ENCODE results near the gene ZNF324B. TPM values are rescaled to one million over a fixed set of nuclear protein-coding genes. Genes with fewer than 3 reads are reported as not detected.
"Not testable (repeated sequence)": the region's sequence is repeated elsewhere in the genome, so short reads cannot be mapped to it uniquely, and the experiment has no call there.

Gene ZNF324B
- 5.2 TPM for polyA plus RNA-seq
- long read RNA-seq, donor 1, partial matches to known transcripts: 0 of 1 reads
- long read RNA-seq, donor 1, other reads (novel, unspliced or antisense): 0 of 1 reads
- long read RNA-seq, donor 2: 0 reads
- long read RNA-seq, donor 3, partial matches to known transcripts: 0 of 1 reads
- long read RNA-seq, donor 3, other reads (novel, unspliced or antisense): 0 of 1 reads
- long read RNA-seq, donor 4: 0 reads
- long read RNA-seq, donor 5: 0 reads
- long read RNA-seq, donor 6, partial matches to known transcripts: 0 of 2 reads
- long read RNA-seq, donor 6, other reads (novel, unspliced or antisense): 0 of 2 reads
- long read RNA-seq, donor 7: 0 reads
- long read RNA-seq, donor 8, partial matches to known transcripts: 0 of 1 reads
- long read RNA-seq, donor 8, other reads (novel, unspliced or antisense): 0 of 1 reads
- long read RNA-seq, donor 9, partial matches to known transcripts: 0 of 1 reads
- long read RNA-seq, donor 9, other reads (novel, unspliced or antisense): 0 of 1 reads
- long read RNA-seq, donor 10, partial matches to known transcripts: 0 of 1 reads
- long read RNA-seq, donor 10, other reads (novel, unspliced or antisense): 0 of 1 reads
- long read RNA-seq, donor 11, partial matches to known transcripts: 0 of 2 reads
- long read RNA-seq, donor 11, other reads (novel, unspliced or antisense): 0 of 2 reads

DNA sequence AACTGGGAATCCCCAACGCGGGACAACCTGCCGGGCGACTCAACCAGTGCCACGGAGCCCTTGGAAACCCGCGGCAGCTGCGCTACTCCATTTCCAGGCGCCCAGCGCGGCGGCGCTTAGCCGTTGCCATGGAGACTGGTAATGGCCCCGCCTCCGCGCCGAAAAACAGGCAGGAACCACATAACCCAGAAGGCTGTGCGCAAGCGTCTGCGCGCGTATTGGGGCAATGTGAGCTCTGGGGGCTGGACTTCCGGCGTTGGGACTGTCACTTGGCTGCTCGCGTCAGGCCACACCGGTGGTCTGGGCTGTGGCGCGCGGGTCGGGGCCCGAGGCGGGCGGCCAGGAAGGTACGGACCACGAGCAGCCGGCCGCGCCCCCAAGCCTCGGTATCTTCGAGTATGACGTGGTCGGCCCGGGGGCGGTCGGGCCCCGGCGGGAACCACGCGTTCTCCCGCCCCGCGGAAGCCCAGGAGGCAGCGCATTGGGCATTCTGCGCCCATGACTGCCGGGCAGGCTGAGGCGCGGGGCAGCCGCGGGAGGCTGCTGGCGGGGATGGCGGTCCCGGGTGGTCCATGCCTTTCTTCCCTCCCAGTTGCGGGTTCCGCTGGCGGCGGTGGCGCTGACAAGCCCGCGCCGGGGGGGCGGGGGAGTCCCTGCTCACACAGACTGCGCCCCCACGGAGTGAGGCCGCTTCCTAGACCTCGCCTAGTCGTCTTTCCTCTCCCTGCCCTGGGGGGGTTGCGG, at the start of gene ZNF324B:
TSS of gene ZNF324B (plus strand) at position 265 of the 744 bp plus-strand sequence. CDS start 2,080 bp downstream, outside the sequence.
- Histone ChIP-seq H3K4me1 (ENCODE audit: control insufficient read depth, insufficient read depth, low read length) (peaks cover 5% of the 10 kb centered on the region), H3K9me3 (ENCODE audit: control insufficient read depth, low read depth, low read length) (no peaks in the 10 kb centered on the region), H3K27ac (ENCODE audit: low read length) (no peak within 1 kb of the TSS), H3K36me3 (ENCODE audit: control insufficient read depth, insufficient read depth, low read length) (peaks cover 13% of the 10 kb centered on the region), H3K27me3 (ENCODE audit: control insufficient read depth, insufficient read depth, low read length) (peaks cover 3% of the 10 kb centered on the region), H3K4me3 (ENCODE audit: low read length) (peak within 1 kb of the TSS; percentile 70)
- WGBS (ENCODE audit: insufficient coverage, low lambda C conversion rate): no CpG with 5 or more reads among the region's 79 CpGs
- peak; percentile 95 to 97 for DNase-seq

DNA sequence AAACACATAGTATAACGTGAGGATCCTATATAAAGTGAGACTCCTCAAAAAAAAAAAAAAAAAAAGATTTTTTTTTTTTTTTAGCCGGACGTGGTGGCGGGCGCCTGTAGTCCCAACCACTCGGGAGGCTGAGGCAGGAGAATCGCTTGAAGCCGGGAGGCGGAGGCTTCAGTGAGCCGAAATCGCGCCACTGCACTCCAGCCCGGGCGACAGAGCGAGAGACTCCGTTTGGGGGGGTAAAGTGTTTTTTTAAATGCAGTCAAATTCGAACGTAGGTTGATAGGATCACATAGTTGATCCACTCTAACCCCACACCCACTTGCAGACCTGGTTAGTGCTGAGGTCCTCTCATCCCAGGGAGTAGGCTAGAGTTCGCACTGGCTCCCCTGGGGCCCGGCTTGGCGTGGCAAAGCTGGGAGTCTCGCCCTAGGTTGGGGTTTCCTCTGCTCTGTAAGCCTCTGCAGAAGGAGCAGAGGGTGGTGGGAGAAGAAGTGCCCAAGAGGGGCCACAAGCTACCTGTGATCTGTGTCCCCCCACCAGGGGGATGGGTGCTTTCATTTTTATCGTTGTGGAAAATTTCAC, 49.5 kb upstream of the ZNF324B start:
- peak overlapping the region; percentile 83 for H3K4me3 ChIP-seq (ENCODE audit: low read length)
- WGBS (ENCODE audit: insufficient coverage, low lambda C conversion rate): no CpG with 5 or more reads among the region's 23 CpGs
- peaks cover 15% of the 10 kb centered on the region for H3K27me3 ChIP-seq (ENCODE audit: control insufficient read depth, insufficient read depth, low read length)
- H3K36me3 ChIP-seq (ENCODE audit: control insufficient read depth, insufficient read depth, low read length): no peaks in the 10 kb centered on the region
- DNase-seq: peak in 1 of 2 donors; percentile 34
- no peaks in the 10 kb centered on the region for H3K9me3 ChIP-seq (ENCODE audit: control insufficient read depth, low read depth, low read length)
- H3K4me1 ChIP-seq (ENCODE audit: control insufficient read depth, insufficient read depth, low read length): peaks cover 16% of the 10 kb centered on the region
- peak overlapping the region; percentile 86 for H3K27ac ChIP-seq (ENCODE audit: low read length)

DNA sequence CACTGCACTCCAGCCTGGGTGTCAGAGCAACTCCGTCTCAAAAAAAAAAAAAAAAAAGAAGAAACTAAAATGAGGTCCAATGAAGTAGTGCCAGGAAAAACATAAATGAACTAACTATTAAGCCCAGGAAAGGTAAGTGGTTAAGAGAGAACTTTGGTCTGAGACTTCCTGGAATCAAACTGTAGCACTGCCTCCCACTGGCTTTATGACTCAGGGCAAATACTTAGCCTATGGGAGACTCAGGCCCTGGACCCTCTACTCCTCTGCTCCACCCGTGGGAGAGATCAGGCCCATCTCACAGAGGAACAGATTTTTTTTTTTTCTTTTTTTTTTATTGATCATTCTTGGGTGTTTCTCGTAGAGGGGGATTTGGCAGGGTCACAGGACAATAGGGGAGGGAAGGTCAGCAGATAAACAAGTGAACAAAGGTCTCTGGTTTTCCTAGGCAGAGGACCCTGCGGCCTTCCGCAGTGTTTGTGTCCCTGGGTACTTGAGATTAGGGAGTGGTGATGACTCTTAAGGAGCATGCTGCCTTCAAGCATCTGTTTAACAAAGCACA, 47.4 kb upstream of the ZNF324B start:
- not testable (repeated sequence) for H3K9me3 ChIP-seq (ENCODE audit: control insufficient read depth, low read depth, low read length); H3K27me3 ChIP-seq (ENCODE audit: control insufficient read depth, insufficient read depth, low read length); H3K4me3 ChIP-seq (ENCODE audit: low read length); H3K36me3 ChIP-seq (ENCODE audit: control insufficient read depth, insufficient read depth, low read length)
- peak; percentile 69 to 87 for DNase-seq
- peaks cover 16% of the 10 kb centered on the region for H3K4me1 ChIP-seq (ENCODE audit: control insufficient read depth, insufficient read depth, low read length)
- 40% methylated on average over 1 of the region's 5 CpGs for WGBS (ENCODE audit: insufficient coverage, low lambda C conversion rate)
- H3K27ac ChIP-seq (ENCODE audit: low read length): peak overlapping the region; percentile 17

DNA sequence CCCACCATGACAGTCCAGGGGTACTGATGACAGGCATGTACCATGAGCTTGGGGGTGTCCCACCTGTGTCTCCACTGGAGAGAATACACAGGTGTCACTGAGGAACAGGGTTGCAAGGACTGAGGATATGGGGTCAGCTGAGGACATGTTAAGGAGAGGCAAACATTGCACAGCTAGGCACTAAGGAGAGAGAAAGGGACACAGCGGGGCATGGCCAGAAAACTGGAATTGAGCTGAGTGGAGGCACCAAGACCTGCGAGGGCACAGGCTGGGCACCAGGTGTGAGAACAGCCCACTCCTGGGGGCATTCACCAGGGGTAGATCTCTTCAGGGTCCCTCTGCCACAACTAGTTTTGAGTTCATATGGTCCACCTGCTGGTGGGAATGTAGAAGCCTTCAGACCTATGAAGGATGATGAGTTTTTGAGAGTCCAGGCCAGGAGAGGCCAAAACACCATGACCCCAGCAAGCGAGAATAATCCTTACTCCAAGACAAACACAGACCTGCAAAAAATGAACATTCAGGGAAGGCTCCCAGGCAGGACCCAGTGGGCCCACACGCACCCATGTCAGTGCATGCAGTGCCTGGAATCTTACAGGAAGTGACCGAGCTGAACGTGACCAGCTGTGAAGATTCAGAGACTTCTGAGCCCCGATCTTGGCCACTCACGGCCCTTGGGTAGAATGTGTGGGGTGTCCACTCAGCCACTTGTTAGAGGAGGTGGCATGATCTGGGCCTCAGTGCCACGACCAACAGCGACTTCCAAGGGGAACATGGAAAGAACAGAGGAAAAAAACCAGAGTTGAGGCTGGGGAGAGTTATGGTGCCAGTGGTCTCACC, 44.4 kb upstream of the ZNF324B start:
- H3K4me1 ChIP-seq (ENCODE audit: control insufficient read depth, insufficient read depth, low read length): peaks cover 6% of the 10 kb centered on the region
- H3K4me3 ChIP-seq (ENCODE audit: low read length): peak overlapping the region; percentile 98
- WGBS (ENCODE audit: insufficient coverage, low lambda C conversion rate): no CpG with 5 or more reads among the region's 10 CpGs
- DNase-seq: peak in 1 of 2 donors; percentile 26
- H3K27ac ChIP-seq (ENCODE audit: low read length): no peak overlapping the region
- H3K36me3 ChIP-seq (ENCODE audit: control insufficient read depth, insufficient read depth, low read length): no peaks in the 10 kb centered on the region
- no peaks in the 10 kb centered on the region for H3K27me3 ChIP-seq (ENCODE audit: control insufficient read depth, insufficient read depth, low read length)
- H3K9me3 ChIP-seq (ENCODE audit: control insufficient read depth, low read depth, low read length): peaks cover 4% of the 10 kb centered on the region

DNA sequence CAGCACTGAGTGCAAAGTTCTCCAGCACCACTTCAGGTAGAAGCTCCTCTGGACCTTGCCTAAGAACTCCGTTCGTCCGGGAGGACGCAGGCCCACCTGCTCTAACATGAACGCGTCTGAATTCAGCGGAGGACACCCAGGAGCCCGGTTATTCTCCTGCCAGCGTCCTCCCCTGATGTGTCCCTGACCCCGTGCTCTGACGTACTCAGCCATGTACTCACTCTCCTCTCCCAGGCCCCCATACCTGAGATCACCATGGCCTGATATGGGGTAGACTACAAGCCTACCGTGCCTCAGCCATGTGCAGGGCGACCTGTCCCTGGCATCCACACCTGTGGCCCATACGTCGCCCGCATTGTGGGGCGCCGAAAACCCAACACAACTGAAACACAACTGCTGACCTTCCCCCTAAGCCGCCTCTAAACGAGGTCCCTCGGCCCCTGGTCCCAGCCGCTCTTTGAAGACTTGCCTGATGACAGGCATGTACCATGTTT, 43.7 kb upstream of the ZNF324B start:
- Histone ChIP-seq H3K27ac (ENCODE audit: low read length) (peak overlapping the region; percentile 86), H3K36me3 (ENCODE audit: control insufficient read depth, insufficient read depth, low read length) (no peaks in the 10 kb centered on the region), H3K9me3 (ENCODE audit: control insufficient read depth, low read depth, low read length) (peaks cover 4% of the 10 kb centered on the region), H3K27me3 (ENCODE audit: control insufficient read depth, insufficient read depth, low read length) (no peaks in the 10 kb centered on the region), H3K4me1 (ENCODE audit: control insufficient read depth, insufficient read depth, low read length) (peaks cover 4% of the 10 kb centered on the region), H3K4me3 (ENCODE audit: low read length) (peak overlapping the region; percentile 98)
- DNase-seq: peak in 1 of 2 donors; percentile 57
- no CpG with 5 or more reads among the region's 22 CpGs for whole genome bisulfite sequencing (ENCODE audit: insufficient coverage, low lambda C conversion rate)

DNA sequence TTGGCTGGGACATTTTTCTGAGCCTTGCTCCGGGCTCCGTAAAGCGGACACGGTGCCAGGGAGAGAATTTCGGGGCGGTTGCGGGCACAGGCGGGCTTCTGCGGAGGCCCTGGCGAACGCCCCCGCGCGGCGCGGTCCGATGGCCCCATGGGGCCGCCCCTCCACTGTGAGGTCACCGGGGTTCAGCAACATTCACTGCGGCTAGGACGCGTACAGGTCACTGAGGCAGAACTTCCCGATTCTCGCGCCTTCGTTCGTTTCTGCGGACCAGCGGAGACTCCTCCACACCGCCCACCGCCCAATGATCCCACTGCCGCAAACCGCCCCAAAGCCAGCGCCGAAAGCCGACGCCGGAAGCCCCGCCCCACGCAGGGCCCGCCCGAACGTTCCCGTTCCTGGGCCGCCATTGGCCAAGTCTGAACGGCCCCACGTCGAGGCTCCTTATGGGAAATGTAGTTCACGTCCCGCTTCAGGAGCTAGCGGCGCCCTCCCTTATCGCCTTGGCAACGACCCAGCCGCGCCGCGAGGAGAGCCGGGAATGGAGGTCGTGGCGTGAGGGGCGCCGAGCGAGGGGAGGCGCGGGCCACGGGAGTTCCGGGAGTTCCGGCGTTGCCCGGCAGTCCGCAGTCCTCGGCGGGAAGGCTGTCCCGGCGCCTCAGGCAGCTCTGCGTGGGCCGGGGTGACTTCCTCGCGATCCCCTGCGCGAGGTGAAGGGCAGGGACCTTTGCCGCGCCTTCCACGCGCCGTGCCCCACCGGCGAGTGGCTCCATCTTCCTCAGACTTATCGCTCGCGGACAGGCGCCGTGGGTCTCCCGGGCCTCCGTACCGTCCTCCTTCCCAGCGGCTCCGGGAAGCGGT, 43.0 kb upstream of the ZNF324B start, which contains the start of gene ZNF584:
TSS of gene ZNF584 (plus strand) at position 498 of the 858 bp plus-strand sequence. CDS start 499 bp downstream, outside the sequence.
- peaks cover 4% of the 10 kb centered on the region for H3K9me3 ChIP-seq (ENCODE audit: control insufficient read depth, low read depth, low read length)
- peak within 1 kb of the TSS; percentile 86 for H3K27ac ChIP-seq (ENCODE audit: low read length)
- no peaks in the 10 kb centered on the region for H3K27me3 ChIP-seq (ENCODE audit: control insufficient read depth, insufficient read depth, low read length)
- no peaks in the 10 kb centered on the region for H3K36me3 ChIP-seq (ENCODE audit: control insufficient read depth, insufficient read depth, low read length)
- H3K4me1 ChIP-seq (ENCODE audit: control insufficient read depth, insufficient read depth, low read length): peaks cover 4% of the 10 kb centered on the region
- peak; percentile 95 to 97 for DNase-seq
- H3K4me3 ChIP-seq (ENCODE audit: low read length): peak within 1 kb of the TSS; percentile 98
- WGBS (ENCODE audit: insufficient coverage, low lambda C conversion rate): no CpG with 5 or more reads among the region's 100 CpGs

DNA sequence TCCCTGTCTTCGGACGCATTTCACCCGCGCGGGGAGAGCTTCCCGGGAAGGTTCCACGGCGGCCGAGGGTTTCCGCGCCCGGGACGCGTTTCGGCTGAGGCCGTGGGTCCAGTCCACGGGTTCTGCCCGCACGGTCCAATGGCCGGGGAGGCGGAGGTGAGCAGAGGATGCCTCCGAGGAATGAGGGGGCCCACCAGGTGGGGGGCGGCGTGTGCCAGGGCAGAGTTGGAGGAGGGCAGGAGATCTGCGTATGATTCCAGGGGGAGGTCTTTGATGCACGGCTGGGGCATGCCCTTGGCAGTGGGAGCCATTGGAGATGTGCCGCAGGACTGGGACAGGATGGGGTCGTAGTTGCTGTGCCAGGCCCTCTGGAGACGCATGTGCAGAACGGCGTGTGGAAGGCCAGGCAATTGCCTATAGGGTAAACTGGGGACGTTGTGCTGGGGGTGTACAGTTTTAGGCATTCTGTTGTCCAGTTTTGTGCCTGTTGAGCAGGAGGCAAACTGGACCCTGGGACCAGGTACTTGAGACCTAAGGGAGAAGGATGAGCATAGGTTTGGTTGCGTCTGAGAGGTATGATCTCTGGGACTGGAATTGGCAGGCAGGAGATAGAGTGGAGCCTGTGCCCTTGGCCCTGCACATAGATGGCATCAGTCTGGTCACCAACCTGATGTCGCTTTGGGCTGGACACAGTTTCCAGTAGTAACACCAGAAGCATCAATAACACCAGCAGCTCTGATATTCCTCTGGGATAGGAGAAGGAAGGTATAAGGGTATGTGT, 42.2 kb upstream of the ZNF324B start:
- Histone ChIP-seq H3K27me3 (ENCODE audit: control insufficient read depth, insufficient read depth, low read length) (no peaks in the 10 kb centered on the region), H3K27ac (ENCODE audit: low read length) (peak overlapping the region; percentile 86), H3K36me3 (ENCODE audit: control insufficient read depth, insufficient read depth, low read length) (no peaks in the 10 kb centered on the region), H3K4me1 (ENCODE audit: control insufficient read depth, insufficient read depth, low read length) (no peaks in the 10 kb centered on the region), H3K9me3 (ENCODE audit: control insufficient read depth, low read depth, low read length) (peaks cover 4% of the 10 kb centered on the region), H3K4me3 (ENCODE audit: low read length) (peak overlapping the region; percentile 98)
- no peak for DNase-seq
- no CpG with 5 or more reads among the region's 34 CpGs for WGBS (ENCODE audit: insufficient coverage, low lambda C conversion rate)

DNA sequence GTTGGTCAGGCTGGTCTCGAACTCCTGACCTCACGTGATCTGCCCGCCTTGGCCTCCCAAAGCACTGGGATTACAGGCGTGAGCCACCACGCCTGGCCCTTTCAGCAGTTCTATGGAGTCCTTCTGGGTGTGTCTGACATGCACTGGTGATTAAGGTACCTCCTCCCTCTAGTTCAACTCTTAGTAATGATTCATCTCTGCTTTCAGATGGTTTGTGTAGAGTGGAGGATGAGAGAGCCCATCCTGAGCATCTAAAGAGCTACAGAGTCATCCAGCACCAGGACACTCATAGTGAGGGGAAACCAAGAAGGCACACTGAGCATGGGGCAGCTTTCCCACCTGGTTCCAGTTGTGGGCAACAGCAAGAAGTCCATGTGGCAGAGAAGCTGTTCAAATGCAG, 34.8 kb upstream of the ZNF324B start:
- Histone ChIP-seq H3K36me3 (ENCODE audit: control insufficient read depth, insufficient read depth, low read length) (peaks cover 38% of the 10 kb centered on the region), H3K4me3 (ENCODE audit: low read length) (no peak overlapping the region), H3K4me1 (ENCODE audit: control insufficient read depth, insufficient read depth, low read length) (no peaks in the 10 kb centered on the region), H3K27ac (ENCODE audit: low read length) (no peak overlapping the region), H3K9me3 (ENCODE audit: control insufficient read depth, low read depth, low read length) (peaks cover 5% of the 10 kb centered on the region), H3K27me3 (ENCODE audit: control insufficient read depth, insufficient read depth, low read length) (no peaks in the 10 kb centered on the region)
- no CpG with 5 or more reads among the region's 5 CpGs for WGBS (ENCODE audit: insufficient coverage, low lambda C conversion rate)
- DNase-seq: no peak

All from large intestine (tissue), 12 donors.